NCI-H748 treated with DMSO at 0.1 percent for 48 hours (cell line): Measurements from ENCODE around the gene FAT1.
A peak's percentile ranks its signal among the peaks of the same experiment; 100 is the strongest.

Source experiments
- DNase-seq: peaks from one replicate; lab custom pipeline; 2025; lab: John Stamatoyannopoulos, UW

Gene FAT1

DNA sequence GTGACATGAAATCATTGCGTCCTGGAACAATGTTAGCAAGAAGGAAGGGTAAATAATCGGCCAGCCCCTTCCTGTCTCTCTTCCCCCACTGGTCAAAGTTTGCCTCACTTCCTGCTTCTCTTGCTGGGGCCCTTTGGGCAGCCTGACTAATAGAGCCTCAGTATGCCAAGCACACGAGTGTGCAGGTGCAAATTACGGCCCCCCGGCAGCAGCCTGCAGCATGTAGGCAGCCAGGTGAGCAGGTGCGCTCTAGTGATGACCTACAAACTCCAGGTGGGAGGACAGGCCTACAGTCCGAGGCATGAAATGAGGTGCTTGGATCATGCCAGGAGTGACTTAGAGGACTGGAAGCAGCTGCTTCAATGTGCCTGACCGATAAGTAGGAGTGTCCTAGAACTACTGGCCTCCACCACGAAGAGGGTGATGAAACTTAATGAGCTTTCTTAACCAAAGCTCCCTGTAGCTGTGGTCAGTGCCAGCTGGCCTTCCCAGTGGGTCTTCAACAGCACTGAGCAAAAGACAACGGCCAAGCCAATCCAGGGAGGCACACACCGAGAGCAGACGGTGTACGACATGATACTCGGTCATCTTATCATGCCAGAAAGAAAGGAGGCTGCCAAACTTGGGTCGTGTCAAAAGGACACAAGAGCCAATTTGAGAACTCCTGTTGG lies 26.1 kb upstream of the FAT1 start:
- DNase-seq: no peak

GRCh38 chr4:186746581-186746980 lies 22.9 kb upstream of the FAT1 start:
- no peak for DNase-seq

GRCh38 chr4:186743261-186743660 lies 19.6 kb upstream of the FAT1 start:
- no peak for DNase-seq

DNA sequence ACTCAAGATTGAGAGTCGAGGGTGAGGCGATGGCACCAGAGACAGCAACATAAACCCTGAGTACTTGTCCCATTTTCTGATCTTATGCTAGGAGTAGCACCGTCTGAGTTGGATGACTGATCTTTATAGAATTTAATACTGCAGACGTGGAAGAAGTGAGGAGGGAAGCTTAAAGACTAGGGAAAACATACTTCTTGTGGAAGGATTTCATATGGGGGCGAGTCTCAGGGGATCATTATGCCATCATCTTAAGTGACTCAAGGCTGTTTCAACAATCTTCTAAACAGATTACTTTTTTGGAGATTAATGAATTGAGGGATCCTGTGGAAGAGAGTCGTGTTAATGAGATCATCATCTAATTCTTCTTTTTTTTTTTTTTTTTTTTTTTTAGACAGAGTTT lies 17.2 kb upstream of the FAT1 start:
- no peak for DNase-seq

DNA sequence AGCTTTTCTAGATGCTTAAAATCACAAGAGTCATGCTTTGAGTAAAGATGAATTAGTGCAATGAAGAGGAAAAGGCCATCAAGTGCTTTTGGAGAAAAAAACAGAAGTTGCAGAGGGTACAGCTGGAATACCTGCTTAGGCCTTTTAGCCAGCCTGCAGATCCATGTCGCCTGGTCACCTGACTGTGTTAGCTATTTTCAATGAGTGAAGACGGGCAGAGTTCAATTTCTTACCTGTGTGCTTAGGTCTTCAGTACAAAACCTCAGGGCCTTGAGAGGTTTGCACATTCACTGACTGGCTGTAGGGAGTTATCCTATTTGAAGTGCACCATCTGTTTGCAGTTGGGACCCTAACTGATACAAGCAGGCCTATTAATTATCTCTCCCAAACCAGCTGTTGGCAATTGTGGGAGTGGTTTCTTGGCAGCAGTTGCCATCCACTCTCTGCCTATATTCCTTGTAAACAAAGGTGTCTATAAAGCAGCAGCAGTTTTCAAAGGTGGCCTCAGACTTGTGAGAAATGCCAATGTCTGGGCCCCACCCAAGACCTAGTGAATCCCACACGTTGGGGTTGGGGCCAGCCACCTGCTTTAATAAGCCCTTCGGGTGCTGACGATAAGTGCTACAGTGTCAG lies 16.3 kb upstream of the FAT1 start:
- DNase-seq: no peak

DNA sequence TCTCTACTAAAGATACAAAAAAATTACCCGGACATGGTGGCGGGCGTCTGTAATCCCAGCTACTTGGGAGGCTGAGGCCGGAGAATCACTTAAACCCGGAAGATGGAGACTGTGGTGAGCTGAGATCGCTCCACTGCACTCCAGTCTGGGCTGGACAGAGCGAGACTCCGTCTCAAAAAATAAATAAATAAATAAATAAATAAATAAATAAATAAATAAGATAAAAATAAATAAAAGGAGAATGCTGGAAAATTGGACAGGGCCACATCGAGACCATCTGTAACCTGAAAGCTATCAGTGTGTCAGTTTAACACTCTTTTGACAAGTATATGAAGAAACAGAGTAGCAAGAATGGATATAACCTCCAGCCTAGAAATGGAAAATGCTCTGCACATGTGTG lies 15.7 kb upstream of the FAT1 start:
- DNase-seq: no peak

- no peak for DNase-seq
Measured at GRCh38 chr4:186738421-186738820, 14.8 kb upstream of the FAT1 start.

- no peak for DNase-seq
Measured at GRCh38 chr4:186737427-186737826, 13.8 kb upstream of the FAT1 start.

- DNase-seq: no peak
Measured at GRCh38 chr4:186736466-186736865, 12.8 kb upstream of the FAT1 start.

- no peak for DNase-seq
Measured at GRCh38 chr4:186734251-186734650, 10.6 kb upstream of the FAT1 start.

GRCh38 chr4:186733778-186734177 lies 10.1 kb upstream of the FAT1 start:
- no peak for DNase-seq

DNA sequence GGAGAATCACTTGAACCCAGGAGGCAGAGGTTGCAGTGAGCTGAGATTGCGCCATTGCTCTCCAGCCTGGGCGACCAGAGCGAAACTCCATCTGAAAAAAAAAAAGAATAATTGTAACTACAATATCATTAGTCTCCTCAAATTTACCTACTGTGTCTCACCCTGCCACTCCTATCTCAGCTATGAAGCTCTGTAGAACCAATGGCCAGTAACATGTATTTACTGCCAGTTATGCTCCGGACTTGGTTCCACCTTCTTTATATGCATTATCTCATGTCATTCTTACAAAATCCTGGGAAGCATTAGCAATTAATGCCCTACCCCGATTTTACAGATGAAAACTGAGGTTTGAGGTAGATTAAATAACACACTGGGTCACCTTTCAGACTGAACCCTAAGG lies 7.0 kb upstream of the FAT1 start:
- DNase-seq: no peak

GRCh38 chr4:186729856-186730255 lies 6.2 kb upstream of the FAT1 start:
- no peak for DNase-seq

- DNase-seq: no peak
Measured at GRCh38 chr4:186728631-186729271, 5.1 kb upstream of the FAT1 start.

GRCh38 chr4:186727977-186728519 lies 4.4 kb upstream of the FAT1 start:
- no peak for DNase-seq

- no peak for DNase-seq
Measured at GRCh38 chr4:186727169-186727976, 3.7 kb upstream of the FAT1 start.

- peak; percentile 30 for DNase-seq
Measured at GRCh38 chr4:186726426-186727168, 2.9 kb upstream of the FAT1 start.

- peak; percentile 30 for DNase-seq
Measured at GRCh38 chr4:186725469-186726425, 2.1 kb upstream of the FAT1 start.

GRCh38 chr4:186724864-186725468 lies 1.3 kb upstream of the FAT1 start:
- DNase-seq: no peak
